Subcutaneous preadipocyte (primary cell): ENCODE measurements around the gene FCRL4. TPM values are rescaled to one million over a fixed set of nuclear protein-coding genes. Genes with fewer than 3 reads are reported as not detected.

Source experiments
- total RNA-seq: library from RNA; depleted of rRNA; stranded (reverse); fragments of >200 nt; gene quantifications from 2 replicates; pipeline ENCODE4 v1.2.3, GENCODE V29; 2012

FCRL4 gene
- not detected in 2 replicates for total RNA-seq

DNA sequence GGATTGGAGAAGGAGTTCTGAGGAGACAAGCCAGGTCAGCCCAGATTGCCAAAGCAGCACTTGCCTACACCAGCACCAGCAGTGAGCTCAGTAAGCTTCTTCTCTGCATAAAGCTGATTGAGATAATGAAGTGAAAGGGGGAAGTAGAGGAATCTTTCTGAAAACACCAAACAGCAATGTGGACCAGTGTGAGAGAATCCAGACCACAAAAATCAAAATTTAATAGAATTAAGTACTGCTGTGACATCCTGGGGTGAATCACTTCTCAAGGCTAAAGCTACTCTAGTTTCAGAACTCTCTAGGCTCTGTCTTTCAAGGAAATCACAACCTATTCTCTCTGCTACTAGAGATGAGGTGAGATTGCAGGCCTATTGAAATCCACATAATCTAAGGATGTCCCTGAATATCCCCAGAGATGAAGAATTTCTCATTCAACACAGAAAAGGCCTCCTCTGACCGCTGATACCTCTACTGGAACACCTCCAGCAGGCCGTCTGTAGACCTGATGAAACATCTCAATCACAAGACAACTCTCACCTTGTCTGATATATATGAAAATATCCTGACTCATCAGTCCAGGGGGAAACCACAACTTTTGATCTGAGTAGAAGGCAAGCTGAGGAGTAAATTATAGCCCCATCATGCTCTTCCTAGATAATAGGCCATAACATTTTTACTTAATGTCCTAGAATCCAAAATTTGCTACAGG, at the start of gene FCRL4:
FCRL4 (minus strand) TSS at position 127 of the 709 bp plus-strand sequence. CDS start 141 bp downstream, outside the sequence.

DNA sequence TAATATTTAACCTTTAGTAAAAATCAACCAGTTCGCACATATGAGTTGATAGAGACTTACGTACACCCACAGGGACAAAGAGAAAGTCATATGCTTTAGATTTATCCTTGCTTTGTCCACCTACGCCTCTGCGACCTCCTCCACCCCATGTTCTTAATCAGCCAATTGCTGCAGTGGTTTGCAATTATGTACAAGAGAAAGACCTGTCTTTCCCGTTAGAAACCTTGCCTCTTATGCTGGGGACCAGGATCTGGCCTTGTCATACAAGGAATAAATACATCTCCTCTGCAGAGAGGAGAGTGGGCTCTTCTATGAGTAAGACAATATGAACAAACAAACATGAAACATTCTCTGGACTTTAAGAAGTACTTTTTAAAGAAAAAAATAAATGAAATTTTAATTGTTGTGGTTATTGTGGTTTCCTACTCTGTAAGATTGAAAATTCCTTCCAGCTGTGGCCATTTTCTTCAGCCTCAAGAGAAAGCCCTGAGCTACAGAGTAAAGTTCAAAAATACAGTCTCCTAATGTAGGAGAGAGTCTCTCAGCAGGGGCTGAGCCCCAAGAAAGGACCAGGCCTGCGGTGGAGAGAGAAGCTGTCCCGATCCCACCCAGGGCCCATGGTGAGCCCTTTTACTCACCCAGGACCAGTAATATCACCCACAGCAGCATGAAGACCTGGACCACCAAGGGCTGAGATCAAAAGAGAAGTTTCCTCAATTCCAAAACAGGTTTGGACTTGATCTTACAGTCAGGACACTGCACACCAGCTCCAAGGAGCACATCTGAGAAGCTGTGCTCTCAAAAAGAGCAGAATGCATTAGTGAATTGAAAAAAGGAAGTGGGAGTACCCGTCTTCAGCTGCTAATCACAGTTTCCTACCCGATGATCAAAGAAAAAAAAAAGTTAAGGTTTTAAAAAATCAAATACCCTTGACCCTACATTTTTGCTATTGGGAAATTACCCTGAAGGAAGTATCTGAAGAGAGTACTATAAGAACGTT, 45.9 kb downstream of the FCRL4 start, which contains the start of gene FCRL5:
FCRL5 (minus strand) TSS at position 822 of the 1,000 bp plus-strand sequence; CDS start at position 669, 153 bp downstream.

Other genes with a start within 250 kb of the FCRL4 start
- not detected in 2 replicates for gene FCRL5, start 45.6 kb downstream of the FCRL4 start, total RNA-seq
- not detected in 2 replicates for gene FCRL3, start 102.7 kb upstream of the FCRL4 start, total RNA-seq
- gene FCRL2, start 179.0 kb upstream of the FCRL4 start, total RNA-seq: not detected in 2 replicates
- gene FCRL1, start 222.0 kb upstream of the FCRL4 start, total RNA-seq: not detected in 2 replicates
- not detected in 2 replicates for gene CD5L, start 243.7 kb upstream of the FCRL4 start, total RNA-seq